Esophagus muscularis mucosa (tissue), 2 donors: Measurements from ENCODE around the gene LRRC3.

ENCODE experiments used
- POLR2A ChIP-seq: fragments of 450-650 bp; IDR thresholded peaks from one replicate; pipeline ENCODE4 v1.6.1; 2017; ENCODE audit warnings: antibody characterized with exemption, moderate library complexity, mild to moderate bottlenecking, low read depth
- POLR2AphosphoS5 ChIP-seq, 2 donors: sonication (generic); formaldehyde crosslinking; IDR thresholded peaks; one replicate each; pipeline ENCODE4 v1.6.1; 2017; ENCODE audit warnings: antibody characterized with exemption in 2 of 2

DNA sequence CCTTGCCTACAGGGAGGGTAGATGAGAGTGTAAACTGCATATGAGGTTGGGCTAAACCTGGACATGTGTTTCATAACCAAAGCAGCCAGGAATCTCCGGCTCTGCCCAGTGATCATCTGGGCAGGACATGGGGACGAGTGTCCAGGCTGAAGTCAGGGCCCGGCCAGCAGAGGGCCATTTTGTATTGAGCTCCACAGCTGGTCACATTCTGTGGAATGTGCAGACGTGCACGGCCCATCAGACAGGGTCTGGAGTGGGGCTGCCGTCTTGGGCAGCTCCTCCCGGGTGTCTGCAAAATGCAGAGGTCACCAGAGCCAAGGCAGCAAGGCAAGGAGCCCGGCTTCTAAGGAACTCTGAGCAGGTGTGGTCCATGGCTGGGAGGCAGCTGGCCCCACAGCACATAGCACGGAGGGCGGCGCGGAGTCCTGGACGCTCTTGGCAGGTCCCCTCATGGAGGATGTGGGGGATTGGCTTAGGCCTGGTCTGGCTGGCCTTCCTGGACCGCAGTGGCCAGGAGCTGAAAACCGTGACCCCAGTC is 6.2 kb downstream of the LRRC3 start:
- TF ChIP-seq POLR2A: no peak
- TF ChIP-seq POLR2AphosphoS5 (IDR thresholded peaks at IDR 0.05): no peak
